Testis (tissue), 2 donors: ENCODE results near the gene G6PC2.

ENCODE experiments used
- POLR2A ChIP-seq: fragments of 450-650 bp; IDR thresholded peaks from one replicate; pipeline ENCODE4 v1.6.1; 2017; ENCODE audit warnings: antibody characterized with exemption, mild to moderate bottlenecking, moderate library complexity
- TF ChIP-seq, protein P1 (sequence below), 3 experiments: fragments of 450-650 bp in 2 of 3; fragments of 200-600 bp in 1 of 3; sonication (generic) in 1 of 3; IDR thresholded peaks; one replicate each; pipeline ENCODE4 v1.5.1; 2016 to 2019; ENCODE audit warnings: antibody characterized with exemption in 3 of 3, mild to moderate bottlenecking in 2 of 3, moderate library complexity in 1 of 3

DNA sequence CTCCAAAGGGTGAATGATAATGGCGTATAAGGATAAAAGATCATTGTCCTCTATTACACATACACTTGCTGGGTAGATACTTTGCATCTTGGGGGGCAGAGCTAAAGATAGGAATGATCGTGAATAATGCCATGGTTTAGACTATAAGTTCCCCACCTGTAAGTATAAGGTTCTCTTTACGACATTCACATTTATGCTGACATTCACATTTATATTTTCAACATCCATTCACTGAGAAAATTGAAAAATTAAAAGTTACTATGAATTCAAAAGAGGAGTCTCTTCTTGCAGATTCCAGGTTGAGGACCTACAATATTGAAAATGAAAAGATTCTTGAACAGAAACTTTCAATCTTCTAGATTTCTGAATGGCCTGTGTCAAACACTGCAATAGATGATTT lies 8.8 kb upstream of the G6PC2 start:
- no peak for TF ChIP-seq POLR2A
- TF ChIP-seq, protein P1, sequence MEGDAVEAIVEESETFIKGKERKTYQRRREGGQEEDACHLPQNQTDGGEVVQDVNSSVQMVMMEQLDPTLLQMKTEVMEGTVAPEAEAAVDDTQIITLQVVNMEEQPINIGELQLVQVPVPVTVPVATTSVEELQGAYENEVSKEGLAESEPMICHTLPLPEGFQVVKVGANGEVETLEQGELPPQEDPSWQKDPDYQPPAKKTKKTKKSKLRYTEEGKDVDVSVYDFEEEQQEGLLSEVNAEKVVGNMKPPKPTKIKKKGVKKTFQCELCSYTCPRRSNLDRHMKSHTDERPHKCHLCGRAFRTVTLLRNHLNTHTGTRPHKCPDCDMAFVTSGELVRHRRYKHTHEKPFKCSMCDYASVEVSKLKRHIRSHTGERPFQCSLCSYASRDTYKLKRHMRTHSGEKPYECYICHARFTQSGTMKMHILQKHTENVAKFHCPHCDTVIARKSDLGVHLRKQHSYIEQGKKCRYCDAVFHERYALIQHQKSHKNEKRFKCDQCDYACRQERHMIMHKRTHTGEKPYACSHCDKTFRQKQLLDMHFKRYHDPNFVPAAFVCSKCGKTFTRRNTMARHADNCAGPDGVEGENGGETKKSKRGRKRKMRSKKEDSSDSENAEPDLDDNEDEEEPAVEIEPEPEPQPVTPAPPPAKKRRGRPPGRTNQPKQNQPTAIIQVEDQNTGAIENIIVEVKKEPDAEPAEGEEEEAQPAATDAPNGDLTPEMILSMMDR (IDR thresholded peaks at IDR 0.05) = no peak
